PC-9 (cell line): ENCODE results near the gene MGAT4A. TPM values are rescaled to one million over a fixed set of nuclear protein-coding genes. Genes with fewer than 3 reads are reported as not detected.

Source experiments
- BruUV-seq: library from RNA; stranded (reverse); fragments of 400-500 nt; replicated peaks from 2 replicates; lab custom pipeline; 2021; lab: Mats Ljungman, UMichigan
- CTCF ChIA-PET: fragments of 300-600 bp; sonication (Branson Sonifier 250); formaldehyde crosslinking; loops from one replicate; lab custom pipeline; 2022; ENCODE audit warnings: antibody characterized with exemption; lab: Charles Lee
- POLR2A ChIA-PET: fragments of 300-600 bp; sonication (Branson Sonifier 250); formaldehyde crosslinking; loops from one replicate; lab custom pipeline; 2022; ENCODE audit warnings: antibody characterized with exemption; ENCODE audit not compliant: unreplicated experiment; lab: Charles Lee
- DNase-seq, 2 experiments: peaks; one replicate each; pipeline versions ENCODE4 v3.0.0 to v3.0.0-alpha.2; 2015 to 2022; ENCODE audit warnings: mixed read lengths in 1 of 2
- H2AFZ ChIP-seq: fragments of 200-600 bp; sonication (generic); 2 replicates; pipeline ENCODE4 v1.8.1; 2017; ENCODE audit warnings: antibody characterized with exemption
- H3F3A ChIP-seq: fragments of 200-600 bp; sonication (generic); 2 replicates; pipeline ENCODE4 v1.8.1; 2017; ENCODE audit warnings: antibody characterized with exemption, mild to moderate bottlenecking, low read depth; ENCODE audit not compliant: insufficient read depth
- H3K27ac ChIP-seq: fragments of 200-600 bp; sonication (generic); 2 replicates; pipeline ENCODE4 v1.6.1; 2016; ENCODE audit warnings: mixed run types
- H3K27me3 ChIP-seq: fragments of 200-600 bp; sonication (generic); 2 replicates; pipeline ENCODE4 v1.6.1; 2016; ENCODE audit warnings: low read depth, mixed run types; ENCODE audit not compliant: insufficient read depth
- H3K36me3 ChIP-seq: fragments of 200-600 bp; sonication (generic); 2 replicates; pipeline ENCODE4 v1.6.1; 2016; ENCODE audit warnings: low read depth, mixed run types
- H3K4me1 ChIP-seq: fragments of 200-600 bp; sonication (generic); replicated peaks from 2 replicates; pipeline ENCODE4 v1.6.1; 2016; ENCODE audit warnings: mixed run types; ENCODE audit not compliant: insufficient read depth
- H3K4me2 ChIP-seq: fragments of 200-600 bp; sonication (generic); 2 replicates; pipeline ENCODE4 v1.6.1; 2017; ENCODE audit warnings: mixed run types
- H3K4me3 ChIP-seq: fragments of 200-600 bp; sonication (generic); 2 replicates; pipeline ENCODE4 v1.6.1; 2016; ENCODE audit warnings: mixed run types
- H3K79me2 ChIP-seq: fragments of 200-600 bp; sonication (generic); 2 replicates; pipeline ENCODE4 v1.6.1; 2017; ENCODE audit warnings: low read depth, mixed run types
- H3K9me2 ChIP-seq: fragments of 200-600 bp; sonication (generic); 2 replicates; pipeline ENCODE4 v1.8.1; 2017; ENCODE audit warnings: mild to moderate bottlenecking; ENCODE audit not compliant: insufficient read depth
- H3K9me3 ChIP-seq: fragments of 200-600 bp; sonication (generic); 2 replicates; pipeline ENCODE4 v1.8.1; 2016; ENCODE audit warnings: low read depth; ENCODE audit not compliant: insufficient read depth
- H4K20me1 ChIP-seq: fragments of 200-600 bp; sonication (generic); 2 replicates; pipeline ENCODE4 v1.8.1; 2017; ENCODE audit not compliant: insufficient read depth
- CTCF ChIP-seq: fragments of 200-600 bp; sonication (generic); conservative IDR thresholded peaks from 2 replicates; pipeline ENCODE4 v1.6.1; 2017; ENCODE audit warnings: mixed run types, antibody characterized with exemption, mild to moderate bottlenecking, moderate library complexity
- EZH2 ChIP-seq: fragments of 200-600 bp; sonication (generic); IDR thresholded peaks from 2 replicates; pipeline ENCODE4 v1.8.0; 2017; ENCODE audit warnings: antibody characterized with exemption, low read depth
- intact Hi-C: fragments of 100-400 bp; cut with micrococcal nuclease; formaldehyde crosslinking; loops from one replicate; pipeline ENCODE4 v1.10.0; 2022; ENCODE audit not compliant: unreplicated experiment
- total RNA-seq: library from RNA; stranded (reverse); gene quantifications from 2 replicates; pipeline ENCODE4 v1.2.3, GENCODE V29; 2021

Gene MGAT4A
- total RNA-seq, 1 experiment from 2014 or later, result 12.9 TPM

- no peaks in the 10 kb centered on the region for H3K27me3 ChIP-seq
- H3K27ac ChIP-seq, result no peak overlapping the region
- H4K20me1 ChIP-seq, result no peaks in the 10 kb centered on the region
- CTCF ChIA-PET, result no interaction called here
- no peaks in the 10 kb centered on the region for H3K36me3 ChIP-seq
- no peaks in the 10 kb centered on the region for H3K4me1 ChIP-seq
- TF ChIP-seq CTCF (no peak), EZH2 (no peak)
- no peak overlapping the region for H2AFZ ChIP-seq
- no peaks in the 10 kb centered on the region for H3F3A ChIP-seq
- H3K4me3 ChIP-seq, result no peak overlapping the region
- no peaks in the 10 kb centered on the region for H3K9me2 ChIP-seq
- H3K9me3 ChIP-seq, result no peaks in the 10 kb centered on the region
- intact Hi-C loops, result no loop called here
- no TSS peak for BruUV-seq
- H3K4me2 ChIP-seq, result no peak overlapping the region
- no peak for DNase-seq
- POLR2A ChIA-PET, result no interaction called here
- H3K79me2 ChIP-seq, result no peaks in the 10 kb centered on the region
Observed at GRCh38 chr2:98570356-98570755, 160.6 kb downstream of the MGAT4A start.

GRCh38 chr2:98569915-98570314, 161.0 kb downstream of the MGAT4A start:
- H2AFZ ChIP-seq, result no peak overlapping the region
- ChIA-PET CTCF (no interaction called here), POLR2A (no interaction called here)
- no peaks in the 10 kb centered on the region for H3K27me3 ChIP-seq
- H3K4me3 ChIP-seq, result no peak overlapping the region
- no peaks in the 10 kb centered on the region for H3K9me2 ChIP-seq
- H4K20me1 ChIP-seq, result no peaks in the 10 kb centered on the region
- BruUV-seq, result no TSS peak
- no peaks in the 10 kb centered on the region for H3K9me3 ChIP-seq
- no peaks in the 10 kb centered on the region for H3K36me3 ChIP-seq
- no peaks in the 10 kb centered on the region for H3K4me1 ChIP-seq
- no peak for DNase-seq
- H3K79me2 ChIP-seq, result no peaks in the 10 kb centered on the region
- no peak overlapping the region for H3K27ac ChIP-seq
- H3F3A ChIP-seq, result no peaks in the 10 kb centered on the region
- no peak overlapping the region for H3K4me2 ChIP-seq
- TF ChIP-seq EZH2 (no peak), CTCF (no peak)
- intact Hi-C loops, result loop anchor here (2.0 to 10.0 kb wide), 2 partner anchors 125 to 157 kb away; partner anchors contain the start of gene INPP4A

- DNase-seq, result peak in 1 of 2 experiments; percentile 43
- Histone ChIP-seq H3K4me2 (no peak overlapping the region), H3F3A (no peaks in the 10 kb centered on the region), H3K79me2 (no peaks in the 10 kb centered on the region), H3K27ac (no peak overlapping the region), H2AFZ (no peak overlapping the region), H3K9me2 (no peaks in the 10 kb centered on the region), H3K9me3 (no peaks in the 10 kb centered on the region), H3K27me3 (no peaks in the 10 kb centered on the region), H3K4me1 (no peaks in the 10 kb centered on the region), H3K4me3 (no peak overlapping the region), H4K20me1 (no peaks in the 10 kb centered on the region), H3K36me3 (no peaks in the 10 kb centered on the region)
- ChIA-PET POLR2A (no interaction called here), CTCF (no interaction called here)
- TF ChIP-seq EZH2 (no peak), CTCF (peak; percentile 97)
- intact Hi-C loops, result loop anchor here (2.0 to 10.0 kb wide), 2 partner anchors 124 to 156 kb away; partner anchors contain the start of gene INPP4A
- no TSS peak for BruUV-seq
Observed at GRCh38 chr2:98569197-98569793, 161.6 kb downstream of the MGAT4A start.

Other genes starting within 250 kb of the MGAT4A start
- 37.5 and 43.6 TPM in 2 replicates for gene COA5, start 122.6 kb downstream of the MGAT4A start, total RNA-seq
- gene UNC50, start 122.5 kb downstream of the MGAT4A start, total RNA-seq, result 38.1 and 46.0 TPM in 2 replicates
- 29.6 and 33.7 TPM in 2 replicates for gene CRACDL, start 205.1 kb upstream of the MGAT4A start, total RNA-seq